Lung microvascular endothelial cell (primary cell): ENCODE measurements around the gene SLC12A5. TPM values are rescaled to one million over a fixed set of nuclear protein-coding genes. Genes with fewer than 3 reads are reported as not detected.
A peak's percentile ranks its signal among the peaks of the same experiment; 100 is the strongest.

ENCODE experiments used
- DNase-seq, 2 donors: peaks; one replicate each; pipeline versions ENCODE4 v3.0.0 to v3.0.0-alpha.2; 2010; ENCODE audit warnings: low read depth in 2 of 2
- total RNA-seq: library from RNA; depleted of rRNA; stranded (reverse); fragments of >200 nt; gene quantifications from 2 replicates; pipeline ENCODE4 v1.2.1, GENCODE V29; 2014

The SLC12A5 gene
- total RNA-seq, 1 donor from 2014 or later: 0.20 TPM

- DNase-seq: no peak
These were observed 24.4 kb downstream of the SLC12A5 start for GRCh38 chr20:46053416-46053815.

- DNase-seq: no peak
These were observed 25.6 kb downstream of the SLC12A5 start for GRCh38 chr20:46054606-46055005.

GRCh38 chr20:46055269-46055668, 26.3 kb downstream of the SLC12A5 start:
- DNase-seq: no peak

- DNase-seq: no peak
These were observed 27.2 kb downstream of the SLC12A5 start for GRCh38 chr20:46056027-46056833.

GRCh38 chr20:46056970-46057855, 28.2 kb downstream of the SLC12A5 start:
- peak; percentile 59 to 65 for DNase-seq

- DNase-seq: peak; percentile 40 to 58
These were observed 29.0 kb downstream of the SLC12A5 start for GRCh38 chr20:46057856-46058598.

GRCh38 chr20:46058599-46059281, 29.7 kb downstream of the SLC12A5 start:
- no peak for DNase-seq

- peak; percentile 53 to 64 for DNase-seq
These were observed 31.4 kb downstream of the SLC12A5 start for GRCh38 chr20:46060301-46060881.

GRCh38 chr20:46060975-46061374, 32.0 kb downstream of the SLC12A5 start:
- DNase-seq: no peak

GRCh38 chr20:46062151-46062550, 33.1 kb downstream of the SLC12A5 start:
- DNase-seq: no peak

GRCh38 chr20:46062621-46063020, 33.6 kb downstream of the SLC12A5 start:
- peak in 1 of 2 donors; percentile 22 for DNase-seq

GRCh38 chr20:46063151-46063550, 34.1 kb downstream of the SLC12A5 start:
- no peak for DNase-seq

- DNase-seq: no peak
These were observed 34.6 kb downstream of the SLC12A5 start for GRCh38 chr20:46063652-46064054.

GRCh38 chr20:46065006-46065405, 36.0 kb downstream of the SLC12A5 start:
- DNase-seq: no peak

- no peak for DNase-seq
These were observed 36.7 kb downstream of the SLC12A5 start for GRCh38 chr20:46065691-46066090.

- DNase-seq: peak in 1 of 2 donors; percentile 37
These were observed 41.3 kb downstream of the SLC12A5 start for GRCh38 chr20:46070215-46070900.

- DNase-seq: no peak
These were observed 42.6 kb downstream of the SLC12A5 start for GRCh38 chr20:46071573-46071972.

GRCh38 chr20:46073024-46073423, 44.0 kb downstream of the SLC12A5 start:
- DNase-seq: no peak

GRCh38 chr20:46073443-46073842, 44.4 kb downstream of the SLC12A5 start:
- DNase-seq: no peak

GRCh38 chr20:46074006-46074405, 45.0 kb downstream of the SLC12A5 start:
- DNase-seq: no peak
